GM12878 (cell line): ENCODE measurements around the gene CYB5R3. TPM values are rescaled to one million over a fixed set of nuclear protein-coding genes. Genes with fewer than 3 reads are reported as not detected.

ENCODE experiments used
- ATAC-seq: fragments of 200-7000 bp; cut with Tn5 transposase; 3 replicates; pipeline ENCODE4 v1.9.1; 2020; ENCODE audit warnings: mild to moderate bottlenecking, moderate library complexity
- BruUV-seq: library from RNA; stranded (reverse); fragments of 400-500 nt; replicated peaks from 2 replicates; lab custom pipeline; 2021; lab: Mats Ljungman, UMichigan
- CTCF ChIA-PET: fragments of 300-600 bp; sonication (Branson Sonifier 250); formaldehyde crosslinking; extraction: SDS; loops from one replicate; lab custom pipeline; 2021; ENCODE audit warnings: inconsistent platforms; lab: Yijun Ruan, JAX
- POLR2A ChIA-PET: fragments of 350-600 bp; formaldehyde crosslinking; extraction: SDS; loops from one replicate; lab custom pipeline; 2021; ENCODE audit warnings: inconsistent platforms; lab: Charles Lee
- RAD21 ChIA-PET: fragments of 300-600 bp; sonication (Branson Sonifier 250); formaldehyde crosslinking; loops from one replicate; lab custom pipeline; 2023; ENCODE audit warnings: antibody characterized with exemption; ENCODE audit not compliant: unreplicated experiment; lab: Charles Lee
- SMC1A ChIA-PET: fragments of 300-600 bp; sonication (Branson Sonifier 250); formaldehyde crosslinking; loops from one replicate; lab custom pipeline; 2023; ENCODE audit not compliant: unreplicated experiment, uncharacterized antibody; lab: Charles Lee
- DNase-seq: peaks from one replicate; pipeline ENCODE4 v3.0.0-alpha.2; 2011; ENCODE audit warnings: low read depth, low spot score
- FAIRE-seq: peaks from 3 replicates; lab custom pipeline; 2011; peaks lifted over from hg19 to GRCh38; lab: Jason Lieb, UNC
- H2AFZ ChIP-seq: 2 replicates; pipeline ENCODE4 v1.6.0; 2011; ENCODE audit warnings: low read depth, low read length, control low read depth; ENCODE audit not compliant: control insufficient read depth
- H3K27ac ChIP-seq: 2 replicates; pipeline ENCODE4 v1.5.1; 2011; ENCODE audit warnings: control low read depth; ENCODE audit not compliant: control insufficient read depth, insufficient read depth
- H3K27me3 ChIP-seq, 2 experiments: replicated peaks in 1 of 2; 2 replicates each; pipeline versions ENCODE4 v1.6.0 to v1.6.1; 2011; ENCODE audit warnings: low read length in 1 of 2; ENCODE audit not compliant: control insufficient read depth in 2 of 2, insufficient read depth in 2 of 2
- H3K36me3 ChIP-seq, 2 experiments: 2 replicates each; pipeline ENCODE4 v1.5.1; 2011; ENCODE audit warnings: low read length in 1 of 2; ENCODE audit not compliant: control insufficient read depth in 2 of 2, insufficient read depth in 2 of 2
- H3K4me1 ChIP-seq: 2 replicates; pipeline ENCODE4 v1.6.1; 2011; ENCODE audit warnings: mild to moderate bottlenecking, low read length, moderate library complexity, mixed read lengths; ENCODE audit not compliant: control insufficient read depth, insufficient read depth
- H3K4me2 ChIP-seq: 2 replicates; pipeline ENCODE4 v1.6.0; 2011; ENCODE audit warnings: control low read depth; ENCODE audit not compliant: control insufficient read depth, insufficient read depth
- H3K4me3 ChIP-seq: fragments of 200-600 bp; sonication (generic); 2 replicates; pipeline ENCODE4 v1.5.1; 2016
- H3K79me2 ChIP-seq: 2 replicates; pipeline ENCODE4 v1.6.0; 2011; ENCODE audit warnings: low read length; ENCODE audit not compliant: control insufficient read depth, insufficient read depth
- H3K9ac ChIP-seq: 2 replicates; pipeline ENCODE4 v1.8.0; 2011; ENCODE audit warnings: low read length, control low read depth, mixed read lengths; ENCODE audit not compliant: control insufficient read depth, insufficient read depth
- H3K9me3 ChIP-seq: replicated peaks from 3 replicates; pipeline ENCODE4 v1.5.1; 2011; ENCODE audit warnings: mild to moderate bottlenecking, low read length; ENCODE audit not compliant: control insufficient read depth, insufficient read depth
- H4K20me1 ChIP-seq: 2 replicates; pipeline ENCODE4 v1.6.0; 2011; ENCODE audit not compliant: control insufficient read depth, insufficient read depth
- CUX1 ChIP-seq: IDR thresholded peaks from 2 replicates; pipeline ENCODE4 v1.6.1; 2012; ENCODE audit warnings: improper control_type of control experiment, low read depth, low read length; ENCODE audit not compliant: insufficient replicate concordance
- MEF2B ChIP-seq: fragments of 450-650 bp; IDR thresholded peaks from 2 replicates; pipeline ENCODE4 v1.6.1; 2018; ENCODE audit warnings: mild to moderate bottlenecking, moderate library complexity; ENCODE audit not compliant: partially characterized antibody, poor library complexity, severe bottlenecking
- WGBS: methylation state at CpG from one replicate; pipeline ENCODE4 v1.1.6; 2016; ENCODE audit warnings: low lambda C conversion rate; ENCODE audit not compliant: insufficient replicate concordance, insufficient coverage; ENCODE audit errors: missing lambda C conversion rate; 5-methylcytosine and 5-hydroxymethylcytosine counted together
- in situ Hi-C: fragments of 300-500 bp; cut with MboI; formaldehyde crosslinking; loops from 9 replicates; pipeline ENCODE4 v1.14.3; 2018; ENCODE audit warnings: mixed read lengths
- intact Hi-C: fragments of 100-400 bp; cut with micrococcal nuclease; formaldehyde crosslinking; loops from one replicate; pipeline ENCODE4 v1.14.2; 2022; ENCODE audit not compliant: unreplicated experiment
- polyA plus RNA-seq, 11 experiments: library from polyadenylated mRNA; depleted of rRNA in 4 of 11; unstranded in 6 of 11; stranded (reverse) in 5 of 11; fragments of >200 nt; fragmentation: Nextera tagmentation in 4 of 11; fragmentation: Illumina TruSeq in 1 of 11; extraction: Ambion mirVana in 4 of 11; extraction: Trizol in 1 of 11; gene quantifications; 1 replicate in 1 of 11; 2 replicates in 10 of 11; pipeline versions ENCODE4 v1.2.1 to v1.2.3, GENCODE V29; 2011 to 2016; ENCODE audit warnings: inconsistent platforms in 2 of 11, missing spikeins in 2 of 11, low read depth in 1 of 11
- total RNA-seq, 4 experiments: library from RNA; depleted of rRNA in 3 of 4; stranded (reverse); fragments of >200 nt in 3 of 4; fragmentation: Illumina TruSeq in 1 of 4; extraction: Trizol in 1 of 4; gene quantifications; 2 replicates each; pipeline versions ENCODE4 v1.2.1 to v1.2.3, GENCODE V29; 2013 to 2021

CYB5R3 gene
- total and polyA plus RNA-seq, 10 of the 15 experiments (the other 5 are each of a cell fraction or from before 2014, with no cell fraction given) = 2.0 to 119 (median 67.8) TPM

- H3K4me3 ChIP-seq = peak overlapping the region; percentile 100; the same call in 1 of the 2 replicates
- no TSS peak for BruUV-seq
- no peak for ATAC-seq
- ChIA-PET SMC1A (interaction anchor here (0.8 to 1.7 kb wide), 3 partner anchors 8 to 24 kb away, joined by 3 to 9 read pairs (median 3); no protein-coding TSS in a partner anchor), RAD21 (interaction anchor here (0.6 to 1.3 kb wide), 2 partner anchors 23 to 222 kb away, joined by 3 to 5 read pairs; no protein-coding TSS in a partner anchor)
- in situ Hi-C loops = no loop called here
- WGBS = 78% methylated on average over 19 of the region's 19 CpGs
- TF ChIP-seq MEF2B = peak; percentile 12
- TF ChIP-seq CUX1 = no peak
- TF ChIP-seq, all 136 proteins: peak for 1
- ChIA-PET POLR2A (interaction anchor here (0.6 to 1.0 kb wide), 2 partner anchors 10 to 131 kb away, joined by 3 to 5 read pairs; no protein-coding TSS in a partner anchor), CTCF (interaction anchor here (1.5 to 3.4 kb wide), 3 partner anchors 10 to 24 kb away, joined by 7 to 17 read pairs (median 17); no protein-coding TSS in a partner anchor)
- DNase-seq (no peak), FAIRE-seq (no peak)
- Histone ChIP-seq H3K79me2 (peaks cover 66% of the 10 kb centered on the region), H2AFZ (no peak overlapping the region), H3K9me3 (no peaks in the 10 kb centered on the region), H3K27me3 (no peaks in the 10 kb centered on the region), H3K36me3 (no peaks in the 10 kb centered on the region), H3K27ac (peak overlapping the region; percentile 41), H4K20me1 (no peaks in the 10 kb centered on the region), H3K9ac (peak overlapping the region; percentile 56; the same call in 1 of the 2 replicates), H3K4me2 (peak overlapping the region; percentile 71), H3K4me1 (peaks cover 42% of the 10 kb centered on the region)
- intact Hi-C loops = no loop called here
These were observed 3.8 kb downstream of the CYB5R3 start for GRCh38 chr22:42645341-42645937.
